H9 (cell line): ENCODE results near the gene PWWP2B. TPM values are rescaled to one million over a fixed set of nuclear protein-coding genes. Genes with fewer than 3 reads are reported as not detected.

Experiments
- DNase-seq: peaks from one replicate; pipeline ENCODE4 v3.0.0-alpha.2; 2017
- H2AFZ ChIP-seq: one replicate; pipeline ENCODE4 v1.6.1; 2013; ENCODE audit warnings: mild to moderate bottlenecking, low read length, control low read depth, moderate library complexity
- H2AK5ac ChIP-seq: 2 replicates; pipeline ENCODE4 v1.6.1; 2013; ENCODE audit warnings: low read length, control low read depth, mixed read lengths; ENCODE audit not compliant: insufficient read length
- H2BK120ac ChIP-seq: one replicate; pipeline ENCODE4 v1.6.1; 2013; ENCODE audit warnings: low read depth, mild to moderate bottlenecking, low read length, control low read depth, inconsistent platforms; ENCODE audit not compliant: poor library complexity, severe bottlenecking
- H2BK12ac ChIP-seq: 2 replicates; pipeline ENCODE4 v1.6.1; 2013; ENCODE audit warnings: low read length, control low read depth, mixed read lengths, low read depth; ENCODE audit not compliant: insufficient read length
- H2BK15ac ChIP-seq: 2 replicates; pipeline ENCODE4 v1.6.1; 2013; ENCODE audit warnings: low read depth, low read length, control low read depth
- H2BK20ac ChIP-seq: one replicate; pipeline ENCODE4 v1.6.1; 2013; ENCODE audit warnings: low read depth, mild to moderate bottlenecking, low read length, control low read depth, inconsistent platforms; ENCODE audit not compliant: poor library complexity, severe bottlenecking
- H2BK5ac ChIP-seq: 2 replicates; pipeline ENCODE4 v1.6.1; 2013; ENCODE audit warnings: low read length, control low read depth, mixed read lengths; ENCODE audit not compliant: insufficient read length
- H3K14ac ChIP-seq: 2 replicates; pipeline ENCODE4 v1.6.1; 2013; ENCODE audit warnings: low read length, control low read depth; ENCODE audit not compliant: insufficient read depth
- H3K18ac ChIP-seq: 2 replicates; pipeline ENCODE4 v1.6.1; 2013; ENCODE audit warnings: low read depth, mild to moderate bottlenecking, mixed read lengths, low read length, control low read depth; ENCODE audit not compliant: insufficient read length
- H3K23ac ChIP-seq: 2 replicates; pipeline ENCODE4 v1.6.1; 2013; ENCODE audit warnings: low read length, control low read depth, mixed read lengths, low read depth; ENCODE audit not compliant: insufficient read length
- H3K23me2 ChIP-seq: 2 replicates; pipeline ENCODE4 v1.6.1; 2013; ENCODE audit warnings: low read depth, mild to moderate bottlenecking, mixed read lengths, low read length, control low read depth; ENCODE audit not compliant: insufficient read length, poor library complexity, severe bottlenecking
- H3K27ac ChIP-seq: 2 replicates; pipeline ENCODE4 v1.5.1; 2013; ENCODE audit warnings: low read length, control low read depth, mixed read lengths, low read depth; ENCODE audit not compliant: insufficient read length
- H3K27me3 ChIP-seq: 2 replicates; pipeline ENCODE4 v1.6.1; 2013; ENCODE audit warnings: low read length, control low read depth, inconsistent platforms; ENCODE audit not compliant: insufficient read depth
- H3K4ac ChIP-seq: 2 replicates; pipeline ENCODE4 v1.6.1; 2013; ENCODE audit warnings: low read depth, mild to moderate bottlenecking, control low read depth, inconsistent platforms, low read length, moderate library complexity
- H3K4me1 ChIP-seq: 2 replicates; pipeline ENCODE4 v1.6.1; 2013; ENCODE audit warnings: low read length, control low read depth, inconsistent platforms; ENCODE audit not compliant: insufficient read depth
- H3K4me2 ChIP-seq: 2 replicates; pipeline ENCODE4 v1.6.1; 2013; ENCODE audit warnings: low read length, control low read depth, mixed read lengths; ENCODE audit not compliant: insufficient read length, insufficient read depth
- H3K56ac ChIP-seq: 2 replicates; pipeline ENCODE4 v1.6.1; 2013; ENCODE audit warnings: low read depth, mild to moderate bottlenecking, mixed read lengths, low read length, control low read depth; ENCODE audit not compliant: insufficient read length
- H3K79me1 ChIP-seq: 2 replicates; pipeline ENCODE4 v1.6.1; 2013; ENCODE audit warnings: low read depth, mild to moderate bottlenecking, moderate library complexity, low read length, control low read depth, inconsistent platforms; ENCODE audit not compliant: insufficient read depth, poor library complexity, severe bottlenecking
- H3K79me2 ChIP-seq: 2 replicates; pipeline ENCODE4 v1.6.1; 2013; ENCODE audit warnings: low read length, control low read depth, inconsistent platforms; ENCODE audit not compliant: insufficient read depth
- H3K9ac ChIP-seq: 2 replicates; pipeline ENCODE4 v1.6.1; 2013; ENCODE audit warnings: low read length, control low read depth, mixed read lengths; ENCODE audit not compliant: insufficient read length; ENCODE audit errors: extremely low read depth
- H3K9me3 ChIP-seq: one replicate; pipeline ENCODE4 v1.6.1; 2013; ENCODE audit warnings: low read depth, low read length, inconsistent platforms; ENCODE audit not compliant: control insufficient read depth
- H3T11ph ChIP-seq: one replicate; pipeline ENCODE4 v1.6.1; 2013; ENCODE audit warnings: mild to moderate bottlenecking, low read length, control low read depth, inconsistent platforms
- H4K20me1 ChIP-seq: one replicate; pipeline ENCODE4 v1.6.1; 2013; ENCODE audit not compliant: control insufficient read depth, insufficient read length, insufficient read depth
- H4K5ac ChIP-seq: 2 replicates; pipeline ENCODE4 v1.6.1; 2013; ENCODE audit warnings: low read depth, mild to moderate bottlenecking, mixed read lengths, low read length, control low read depth; ENCODE audit not compliant: insufficient read length
- H4K8ac ChIP-seq: replicated peaks from 2 replicates; pipeline ENCODE4 v1.6.1; 2013; ENCODE audit warnings: low read length, control low read depth, mixed read lengths, low read depth; ENCODE audit not compliant: insufficient read length
- H4K91ac ChIP-seq: 2 replicates; pipeline ENCODE4 v1.6.1; 2013; ENCODE audit warnings: low read depth, mild to moderate bottlenecking, moderate library complexity, mixed read lengths, low read length, control low read depth; ENCODE audit not compliant: insufficient read length
- H3K27ac Mint-ChIP-seq, 3 experiments: 2 replicates in 2 of 3; 3 replicates in 1 of 3; pipeline ENCODE4 v1.8.0; 2020 to 2021; ENCODE audit warnings: mixed read lengths in 3 of 3, mild to moderate bottlenecking in 1 of 3, moderate library complexity in 1 of 3
- H3K27me3 Mint-ChIP-seq: 2 replicates; pipeline ENCODE4 v1.8.0; 2021; ENCODE audit warnings: low read depth, mild to moderate bottlenecking, moderate library complexity, mixed read lengths
- H3K36me3 Mint-ChIP-seq, 3 experiments: 2 replicates in 2 of 3; 3 replicates in 1 of 3; pipeline ENCODE4 v1.8.0; 2020 to 2021; ENCODE audit warnings: low read depth in 3 of 3, mixed read lengths in 3 of 3; ENCODE audit not compliant: insufficient read depth in 1 of 3
- H3K4me1 Mint-ChIP-seq, 2 experiments: 2 replicates each; pipeline ENCODE4 v1.8.0; 2020; ENCODE audit warnings: mixed read lengths in 2 of 2
- H3K4me3 Mint-ChIP-seq, 2 experiments: 2 replicates in 1 of 2; 3 replicates in 1 of 2; pipeline ENCODE4 v1.8.0; 2020 to 2021; ENCODE audit warnings: mild to moderate bottlenecking in 2 of 2, mixed read lengths in 2 of 2, moderate library complexity in 1 of 2
- H3K9me3 Mint-ChIP-seq, 2 experiments: 2 replicates in 1 of 2; 3 replicates in 1 of 2; pipeline ENCODE4 v1.8.0; 2020; ENCODE audit warnings: mild to moderate bottlenecking in 2 of 2, mixed read lengths in 2 of 2, moderate library complexity in 1 of 2
- CTCF ChIP-seq: fragments of 200-600 bp; sonication (generic); conservative IDR thresholded peaks from 3 replicates; pipeline ENCODE4 v1.8.0; 2021; ENCODE audit warnings: antibody characterized with exemption, mild to moderate bottlenecking
- WGBS: extraction: QIAGEN DNeasy Blood & Tissue Kit; methylation state at CpG from one replicate; pipeline ENCODE4 v1.1.7; 2013; ENCODE audit warnings: missing lambda C conversion rate, low lambda C conversion rate, mixed read lengths; ENCODE audit not compliant: insufficient read length; ENCODE audit errors: extremely low coverage; 5-methylcytosine and 5-hydroxymethylcytosine counted together
- total RNA-seq: library from RNA; stranded (reverse); gene quantifications from 2 replicates; pipeline ENCODE4 v1.2.1, GENCODE V29; 2021

The PWWP2B gene
- total RNA-seq, 1 experiment from 2014 or later: 10.0 TPM

- Histone ChIP-seq H2BK15ac (no peak overlapping the region), H3K79me2 (no peaks in the 10 kb centered on the region), H2BK12ac (no peak overlapping the region), H2BK5ac (no peak overlapping the region), H4K5ac (no peak overlapping the region), H3K27me3 (no peaks in the 10 kb centered on the region), H2BK20ac (no peak overlapping the region), H2AFZ (no peak overlapping the region), H2AK5ac (no peak overlapping the region), H2BK120ac (no peak overlapping the region), H3K79me1 (no peaks in the 10 kb centered on the region), H3K9me3 (no peaks in the 10 kb centered on the region), H3K56ac (no peak overlapping the region), H3K27ac (no peak overlapping the region), H3K14ac (no peak overlapping the region), H3T11ph (no peak overlapping the region), H3K23me2 (peaks cover 2% of the 10 kb centered on the region), H4K91ac (no peak overlapping the region), H3K23ac (no peak overlapping the region), H3K4me2 (no peak overlapping the region), H3K18ac (no peak overlapping the region), H3K4me1 (no peaks in the 10 kb centered on the region), H4K8ac (no peak overlapping the region), H3K4ac (no peak overlapping the region), H4K20me1 (no peaks in the 10 kb centered on the region), H3K9ac (no peak overlapping the region)
- Mint-ChIP-seq H3K27me3 (peaks cover 21% of the 10 kb centered on the region), H3K4me3 (no peak overlapping the region), H3K27ac (no peak overlapping the region), H3K36me3 (no peaks in the 10 kb centered on the region), H3K9me3 (no peaks in the 10 kb centered on the region), H3K4me1 (peaks cover 5 to 6% of the 10 kb centered on the region in 2 experiments)
- TF ChIP-seq CTCF: no peak
- DNase-seq: no peak
- no CpG with 5 or more reads among the region's 17 CpGs for WGBS
Observed at GRCh38 chr10:132455986-132456847, 59.2 kb downstream of the PWWP2B start.
